Middle frontal gyrus (tissue), 1 donor: ENCODE data around the gene PPP1R36.
"Not testable (repeated sequence)": the region's sequence is repeated elsewhere in the genome, so short reads cannot be mapped to it uniquely, and the experiment has no call there.

Source experiments
- DNase-seq: peaks from one replicate; pipeline ENCODE4 v3.0.0-alpha.2; 2015; ENCODE audit warnings: low spot score; ENCODE audit errors: extremely low spot score

The PPP1R36 gene

GRCh38 chr14:64549791-64550620 lies at the start of gene PPP1R36:
Gene PPP1R36 (plus strand): TSS chr14:64549961. CDS start chr14:64549998, 37 bp downstream.
- no peak for DNase-seq

- no peak for DNase-seq
These were observed 49.7 kb upstream of the PPP1R36 start for GRCh38 chr14:64500088-64500487.

- DNase-seq = no peak
These were observed 48.2 kb upstream of the PPP1R36 start for GRCh38 chr14:64501411-64502171.

- DNase-seq = no peak
These were observed 47.3 kb upstream of the PPP1R36 start for GRCh38 chr14:64502456-64502855.

GRCh38 chr14:64502887-64503433 lies 46.8 kb upstream of the PPP1R36 start:
- DNase-seq = no peak

GRCh38 chr14:64503434-64504309 lies 46.1 kb upstream of the PPP1R36 start, which contains the start of gene ZBTB25:
Gene ZBTB25 (minus strand): TSS chr14:64503838. CDS start chr14:64490533, 13,305 bp downstream.
- peak; percentile 85 for DNase-seq

- DNase-seq = peak; percentile 46
These were observed 45.4 kb upstream of the PPP1R36 start, which contains the start of gene ZBTB1 for GRCh38 chr14:64504310-64504896. Gene ZBTB1 (plus strand): TSS chr14:64504770. CDS start chr14:64521505, 16,735 bp downstream.

- DNase-seq = peak; percentile 71
These were observed 44.6 kb upstream of the PPP1R36 start for GRCh38 chr14:64504897-64505794.

- DNase-seq = no peak
These were observed 43.0 kb upstream of the PPP1R36 start for GRCh38 chr14:64506721-64507120.

GRCh38 chr14:64507376-64508156 lies 42.2 kb upstream of the PPP1R36 start:
- no peak for DNase-seq

- no peak for DNase-seq
These were observed 41.5 kb upstream of the PPP1R36 start for GRCh38 chr14:64508215-64508776.

GRCh38 chr14:64509036-64509435 lies 40.7 kb upstream of the PPP1R36 start:
- DNase-seq = no peak

- DNase-seq = peak; percentile 52
These were observed 38.7 kb upstream of the PPP1R36 start for GRCh38 chr14:64510825-64511671.

GRCh38 chr14:64513271-64513670 lies 36.5 kb upstream of the PPP1R36 start:
- no peak for DNase-seq

- no peak for DNase-seq
These were observed 34.7 kb upstream of the PPP1R36 start for GRCh38 chr14:64515053-64515452.

- DNase-seq = no peak
These were observed 32.8 kb upstream of the PPP1R36 start for GRCh38 chr14:64516969-64517368.

- DNase-seq = not testable (repeated sequence)
These were observed 32.1 kb upstream of the PPP1R36 start for GRCh38 chr14:64517667-64518066.
